Kidney tubule cell (primary cell): ENCODE results near the gene GPR62.
"Not testable (repeated sequence)": the region's sequence is repeated elsewhere in the genome, so short reads cannot be mapped to it uniquely, and the experiment has no call there.

Experiments
- DNase-seq: peaks from one replicate; pipeline ENCODE4 v3.0.0-alpha.2; 2018; ENCODE audit warnings: low spot score

The GPR62 gene

GRCh38 chr3:51971350-51971749 is 16.2 kb downstream of the GPR62 start:
- DNase-seq = no peak

GRCh38 chr3:51974277-51974962 is 19.2 kb downstream of the GPR62 start:
- no peak for DNase-seq

- peak; percentile 62 for DNase-seq
These were observed 20.0 kb downstream of the GPR62 start, which contains the start of gene ABHD14A for GRCh38 chr3:51974963-51975851. ABHD14A (plus strand) TSS chr3:51975064; CDS start chr3:51975136, 72 bp downstream.

- peak; percentile 52 for DNase-seq
These were observed 20.8 kb downstream of the GPR62 start for GRCh38 chr3:51975852-51976549.

- peak; percentile 28 for DNase-seq
These were observed 22.4 kb downstream of the GPR62 start for GRCh38 chr3:51977446-51978142.

- no peak for DNase-seq
These were observed 22.9 kb downstream of the GPR62 start for GRCh38 chr3:51978143-51978502.

GRCh38 chr3:51980253-51980652 is 25.1 kb downstream of the GPR62 start:
- no peak for DNase-seq

GRCh38 chr3:51982352-51982837 is 27.2 kb downstream of the GPR62 start:
- peak; percentile 93 for DNase-seq

- peak; percentile 91 for DNase-seq
These were observed 27.8 kb downstream of the GPR62 start, which contains the start of gene ACY1 for GRCh38 chr3:51982838-51983577. ACY1 (plus strand) TSS chr3:51983535; CDS start chr3:51984065, 530 bp downstream.

- DNase-seq = peak; percentile 23
These were observed 28.5 kb downstream of the GPR62 start for GRCh38 chr3:51983578-51984268.

- no peak for DNase-seq
These were observed 29.1 kb downstream of the GPR62 start for GRCh38 chr3:51984269-51984647.

- no peak for DNase-seq
These were observed 29.9 kb downstream of the GPR62 start for GRCh38 chr3:51985063-51985462.

- DNase-seq = no peak
These were observed 31.1 kb downstream of the GPR62 start for GRCh38 chr3:51986010-51986947.

- no peak for DNase-seq
These were observed 32.4 kb downstream of the GPR62 start for GRCh38 chr3:51987568-51987967.

- DNase-seq = no peak
These were observed 33.3 kb downstream of the GPR62 start for GRCh38 chr3:51988286-51989146.

GRCh38 chr3:51990501-51990971 is 35.4 kb downstream of the GPR62 start:
- not testable (repeated sequence) for DNase-seq

- no peak for DNase-seq
These were observed 37.0 kb downstream of the GPR62 start for GRCh38 chr3:51992017-51992682.

- not testable (repeated sequence) for DNase-seq
These were observed 38.5 kb downstream of the GPR62 start for GRCh38 chr3:51993657-51994056.
